ENCODE measurements around the gene PI16.
"Not testable (repeated sequence)": the region's sequence is repeated elsewhere in the genome, so short reads cannot be mapped to it uniquely, and the experiment has no call there.

Gene PI16

DNA sequence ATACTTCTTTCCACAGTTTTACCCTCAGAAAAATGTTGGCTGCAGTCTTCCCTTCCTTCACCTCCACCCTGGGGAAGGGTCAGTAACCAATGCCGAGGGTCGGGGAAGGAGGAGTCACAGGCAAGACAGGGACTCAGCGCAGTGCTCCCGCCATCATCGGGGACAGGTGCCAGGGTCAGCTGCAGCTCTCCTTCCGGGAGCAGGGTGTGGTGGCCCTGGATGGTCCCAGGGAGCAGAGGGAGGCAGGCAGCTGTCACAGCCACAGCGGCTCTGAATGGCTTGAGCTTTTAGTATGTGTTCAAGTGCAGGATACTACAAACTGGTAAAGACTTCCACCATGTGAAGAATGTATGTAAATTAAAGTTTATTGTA is 26.0 kb upstream of the PI16 start:
- DNase-seq (ENCODE audit: low read depth in 2 of 2) = no peak

DNA sequence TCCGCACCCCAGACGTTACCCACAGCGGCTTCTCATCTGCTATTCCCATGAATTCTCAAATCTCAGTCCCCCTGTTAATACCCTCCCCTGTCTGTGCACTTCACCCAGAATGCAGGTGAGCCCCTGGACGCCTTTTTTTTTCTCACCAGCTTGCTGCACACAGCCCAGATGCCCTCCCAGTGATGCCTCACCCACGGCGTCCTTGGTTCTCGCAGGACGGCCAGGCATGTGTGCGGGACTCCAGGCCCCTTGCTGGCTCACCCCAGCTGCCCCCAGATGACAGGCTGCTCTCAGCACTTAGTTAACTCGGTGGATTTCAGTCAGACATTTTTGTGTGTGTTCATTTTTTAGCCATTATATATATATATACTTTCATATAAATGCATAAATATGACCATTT is 25.4 kb upstream of the PI16 start:
- no peak for DNase-seq (ENCODE audit: low read depth in 2 of 2)

DNA sequence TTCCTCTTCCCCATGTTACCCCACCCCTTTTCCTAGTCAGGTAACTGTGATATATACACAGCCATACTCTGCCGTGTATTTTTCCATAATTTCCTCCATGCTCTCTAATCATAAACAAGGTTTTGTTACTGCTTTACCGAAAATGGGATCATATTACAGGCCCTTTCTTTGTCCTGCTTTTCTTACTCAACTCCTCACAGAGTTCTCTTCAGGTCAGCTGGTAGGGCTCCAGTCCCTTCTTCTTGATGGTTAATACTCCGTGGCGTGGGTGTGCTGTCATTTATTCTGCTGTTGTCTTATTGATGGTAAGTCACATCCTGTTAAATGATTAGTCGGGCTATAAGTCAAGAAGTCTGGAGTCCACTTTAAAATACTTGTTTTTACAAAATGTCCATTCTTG is 24.9 kb upstream of the PI16 start:
- DNase-seq (ENCODE audit: low read depth in 2 of 2) = no peak

DNA sequence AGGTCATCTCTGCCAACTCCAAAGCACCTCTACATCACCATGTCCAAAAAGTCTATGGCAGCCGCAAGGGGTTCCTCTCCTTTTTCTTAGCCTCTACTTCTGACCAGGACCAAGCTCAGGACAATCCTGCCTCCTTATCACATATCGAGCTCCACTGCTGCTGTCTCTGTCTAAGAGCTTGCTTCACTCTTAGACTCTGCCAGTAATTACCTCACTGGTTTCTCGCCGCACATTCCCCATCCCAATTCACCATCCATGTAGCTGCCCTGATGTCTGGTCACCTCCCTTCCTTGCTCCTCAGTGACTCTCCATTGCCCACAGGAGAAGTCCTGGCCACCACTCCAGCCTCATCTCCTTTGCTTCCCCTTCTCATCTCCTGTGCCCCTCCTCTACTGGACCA is 24.1 kb upstream of the PI16 start:
- no peak for DNase-seq (ENCODE audit: low read depth in 2 of 2)

DNA sequence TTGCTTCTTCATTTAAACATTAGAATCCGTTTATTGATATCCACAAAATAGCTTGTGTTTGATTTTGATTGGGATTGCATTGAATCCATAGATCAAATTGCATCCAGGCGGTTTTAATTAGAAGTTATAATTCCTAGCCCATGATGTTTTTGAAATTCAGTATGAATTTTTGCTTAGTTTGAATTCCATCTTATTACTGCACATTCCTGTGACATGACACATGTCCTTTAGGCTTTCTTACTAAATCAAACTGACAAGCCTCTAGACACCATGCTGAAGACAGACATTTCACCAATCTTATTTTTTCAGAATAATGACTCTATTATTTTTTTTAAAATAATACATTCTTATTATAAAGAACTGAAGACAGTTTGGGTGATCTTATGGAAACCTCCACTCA is 21.4 kb upstream of the PI16 start:
- DNase-seq (ENCODE audit: low read depth in 2 of 2) = no peak

DNA sequence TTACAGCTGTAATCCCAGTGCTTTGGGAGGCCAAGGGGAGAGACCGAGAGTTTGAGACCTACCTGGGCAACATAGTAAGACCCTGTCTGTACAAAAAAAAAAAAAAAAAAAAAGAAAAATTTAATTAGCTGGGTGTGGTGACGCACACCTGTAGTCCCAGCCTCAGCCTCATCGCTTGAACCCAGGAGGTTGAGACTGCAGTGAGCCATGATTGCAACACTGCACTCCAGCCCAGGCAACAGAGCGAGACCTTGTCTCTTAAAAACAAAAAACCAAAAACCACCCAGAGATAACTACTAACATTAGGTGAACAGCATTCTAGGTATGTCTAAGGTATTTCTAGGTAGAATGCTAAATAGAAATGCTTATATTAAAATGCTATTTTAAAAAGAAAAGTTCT is 21.0 kb upstream of the PI16 start:
- DNase-seq (ENCODE audit: low read depth in 2 of 2) = no peak

DNA sequence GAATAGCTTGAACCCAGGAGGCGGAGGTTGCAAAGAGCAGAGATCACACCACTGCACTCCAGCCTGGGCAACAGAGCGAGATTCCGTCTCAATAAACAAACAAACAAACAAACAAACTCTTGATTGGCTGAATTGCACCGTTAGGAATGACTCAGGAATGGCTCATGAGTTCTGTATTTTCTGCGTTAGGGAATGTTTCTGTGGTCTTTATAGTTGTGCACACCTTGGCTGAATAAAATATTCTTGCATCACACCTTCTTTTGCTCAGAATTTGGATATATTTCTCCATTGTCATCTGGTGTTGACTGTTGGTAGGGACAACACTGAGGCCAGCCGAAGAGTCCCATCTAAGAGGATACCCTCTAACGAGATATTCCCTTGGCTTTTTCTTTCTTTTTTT is 19.6 kb upstream of the PI16 start:
- no peak for DNase-seq (ENCODE audit: low read depth in 2 of 2)

DNA sequence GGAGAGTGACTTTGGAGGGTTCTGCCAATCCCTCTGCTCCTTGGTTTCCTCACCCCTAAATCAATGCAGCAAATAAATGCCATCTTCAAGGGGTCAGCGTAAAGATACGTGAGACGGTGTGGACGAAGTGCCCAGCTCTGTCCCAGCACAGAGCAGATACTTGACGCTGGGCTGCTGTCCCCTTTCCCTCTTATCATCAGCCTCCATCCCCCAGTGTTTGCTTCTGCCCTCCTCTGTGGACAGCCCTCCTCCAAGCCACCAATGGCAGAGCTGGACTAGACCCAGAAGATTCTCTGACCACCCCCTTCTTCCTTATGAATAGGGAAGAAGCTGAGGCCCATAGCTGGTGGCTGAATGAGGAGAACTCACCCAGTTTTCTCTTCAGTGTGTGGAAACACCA is 17.7 kb upstream of the PI16 start:
- no peak for DNase-seq (ENCODE audit: low read depth in 2 of 2)

DNA sequence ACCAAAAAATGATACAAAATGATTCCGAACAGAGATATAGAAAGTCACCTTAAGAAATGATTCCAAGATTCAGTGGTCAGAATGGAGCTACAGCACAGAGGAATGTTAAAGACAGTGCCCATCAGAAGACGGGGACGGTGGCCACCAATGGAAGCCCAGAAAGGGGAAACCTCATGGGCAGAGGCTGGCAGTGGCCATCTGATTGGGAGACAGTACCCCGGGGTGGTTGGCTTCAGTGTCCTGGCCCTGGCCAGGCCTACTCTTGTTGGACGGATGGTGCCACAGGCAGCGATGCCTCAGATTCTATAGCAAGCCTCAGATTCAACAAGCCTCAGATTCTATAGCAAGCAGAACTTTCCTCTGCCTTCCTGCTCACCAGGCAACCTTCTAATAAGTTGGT is 16.6 kb upstream of the PI16 start:
- DNase-seq (ENCODE audit: low read depth in 2 of 2) = no peak

DNA sequence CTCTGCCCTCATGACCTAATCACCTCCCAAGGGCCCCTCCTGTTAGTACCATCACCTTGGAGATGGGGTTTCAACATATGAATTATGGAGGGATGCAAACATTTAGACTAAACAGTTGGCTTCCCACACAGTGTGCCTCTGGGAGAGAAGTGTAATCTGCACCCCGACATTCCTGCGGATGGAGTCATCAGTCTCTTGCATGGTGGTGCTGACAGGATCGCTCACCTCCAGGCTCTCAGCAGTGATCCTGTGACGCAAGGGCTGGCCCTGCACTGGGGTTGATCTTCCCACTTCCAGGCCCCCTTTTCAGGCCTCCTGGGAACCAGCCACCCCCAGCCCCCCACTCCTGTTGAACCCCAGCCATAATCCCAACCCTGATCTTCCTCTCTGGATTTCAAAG is 16.0 kb upstream of the PI16 start:
- no peak for DNase-seq (ENCODE audit: low read depth in 2 of 2)

DNA sequence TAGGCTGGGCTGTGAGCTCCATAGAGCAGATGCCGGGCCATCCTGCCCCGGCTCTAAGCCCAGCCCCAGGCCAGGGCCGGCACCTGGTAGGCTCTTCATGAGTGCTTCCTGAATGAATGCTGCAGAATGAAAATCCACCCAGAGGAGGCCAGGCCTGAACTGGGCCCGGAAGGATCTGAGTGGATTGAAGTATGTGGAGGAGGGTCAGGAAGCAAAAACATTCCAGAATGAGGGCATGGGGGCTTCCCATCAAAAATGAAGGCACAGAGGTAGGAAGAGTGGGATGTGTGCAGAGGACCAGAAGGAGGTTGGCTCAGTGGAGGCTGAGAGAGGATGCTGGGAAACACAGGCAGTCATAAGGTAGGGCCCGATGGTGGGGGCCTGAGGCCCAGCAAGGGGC is 15.5 kb upstream of the PI16 start:
- DNase-seq (ENCODE audit: low read depth in 2 of 2) = not testable (repeated sequence)

DNA sequence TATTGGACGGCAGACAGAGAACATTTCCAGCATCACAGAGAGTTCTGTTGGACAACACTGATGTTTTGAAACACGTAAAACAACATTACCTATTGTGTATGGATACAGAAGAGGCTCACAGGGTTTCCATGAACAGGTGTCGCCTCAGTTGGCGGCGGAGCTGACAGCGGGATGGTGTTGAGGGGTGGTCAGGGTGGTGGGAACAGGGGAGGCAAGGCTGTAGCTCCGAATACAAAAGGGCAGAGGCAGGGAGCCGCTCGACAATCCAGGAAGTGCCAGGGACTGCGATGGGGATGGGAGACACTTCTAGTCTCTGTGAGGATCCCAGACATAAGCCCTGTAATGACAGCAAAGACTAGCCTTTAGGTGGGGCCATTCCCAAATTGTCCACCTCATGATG is 14.5 kb upstream of the PI16 start:
- no peak for DNase-seq (ENCODE audit: low read depth in 2 of 2)

DNA sequence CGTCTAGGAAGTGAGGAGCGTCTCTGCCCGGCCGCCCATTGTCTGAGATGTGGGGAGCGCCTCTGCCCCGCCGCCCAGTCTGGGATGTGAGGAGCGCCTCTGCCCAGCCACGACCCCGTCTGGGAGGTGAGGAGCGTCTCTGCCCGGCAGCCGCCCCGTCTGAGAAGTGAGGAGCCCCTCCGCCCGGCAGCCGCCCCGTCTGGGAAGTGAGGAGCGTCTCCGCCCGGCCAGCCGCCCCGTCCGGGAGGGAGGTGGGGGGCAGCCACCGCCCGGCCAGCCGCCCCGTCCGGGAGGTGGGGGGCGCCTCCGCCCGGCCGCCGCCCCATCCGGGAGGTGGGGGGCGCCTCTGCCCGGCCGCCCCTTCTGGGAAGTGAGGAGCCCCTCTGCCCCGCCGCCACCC is 13.0 kb upstream of the PI16 start:
- DNase-seq (ENCODE audit: low read depth in 2 of 2) = not testable (repeated sequence)

DNA sequence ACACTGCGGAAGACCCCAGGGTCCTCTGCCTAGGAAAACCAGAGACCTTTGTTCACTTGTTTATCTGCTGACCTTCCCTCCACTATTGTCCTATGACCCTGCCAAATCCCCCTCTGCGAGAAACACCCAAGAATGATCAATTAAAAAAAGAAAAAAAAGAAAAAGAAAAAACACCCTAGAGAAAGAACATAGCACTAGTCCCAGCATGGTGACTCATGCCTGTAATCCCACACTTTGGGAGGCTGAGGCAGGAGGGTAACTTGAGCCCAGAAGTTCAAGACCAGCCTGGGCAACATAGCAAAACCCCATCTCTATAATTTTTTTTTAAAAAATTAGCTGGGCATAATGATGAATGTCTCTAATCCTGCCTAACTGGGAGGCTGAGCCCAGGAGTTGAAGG is 12.2 kb upstream of the PI16 start:
- DNase-seq (ENCODE audit: low read depth in 2 of 2) = not testable (repeated sequence)

DNA sequence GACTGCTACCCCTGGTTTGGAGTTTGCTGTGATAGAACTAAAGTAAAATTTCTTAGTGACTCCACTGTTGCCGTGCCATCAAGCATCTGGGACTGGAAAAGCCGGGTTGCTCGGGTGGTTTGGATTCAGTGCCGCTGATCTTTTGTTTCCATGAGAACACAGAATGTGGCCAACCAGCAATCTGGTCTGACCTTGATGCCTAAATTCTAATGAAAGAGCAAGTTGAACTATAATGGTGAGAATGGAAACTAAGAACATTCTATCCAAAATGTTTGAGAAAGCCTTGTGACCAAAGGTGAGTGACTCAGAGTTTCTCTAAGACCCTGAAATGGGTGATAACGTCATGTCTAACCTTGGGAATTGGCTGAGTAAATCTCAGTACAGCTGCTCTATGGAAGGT is 9.9 kb upstream of the PI16 start:
- DNase-seq (ENCODE audit: low read depth in 2 of 2) = no peak

DNA sequence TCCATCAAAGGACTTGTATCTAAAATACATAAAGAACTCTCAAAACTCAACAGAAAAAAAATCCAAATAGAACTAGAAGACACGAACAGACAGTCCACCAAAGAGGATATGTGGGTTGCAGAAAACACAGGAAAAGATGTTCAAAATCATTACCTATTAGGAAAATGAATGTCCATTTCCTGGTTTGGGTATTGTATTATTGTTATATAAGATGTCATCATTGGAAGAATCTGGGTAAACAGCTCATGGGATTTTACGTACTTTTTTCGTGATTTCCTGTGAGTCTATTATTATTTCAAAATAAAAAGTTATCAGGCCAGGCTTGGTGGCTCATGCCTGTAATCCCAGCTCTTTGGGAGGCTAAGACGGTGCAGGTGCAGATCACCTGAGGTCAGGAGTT is 9.2 kb upstream of the PI16 start:
- no peak for DNase-seq (ENCODE audit: low read depth in 2 of 2)

DNA sequence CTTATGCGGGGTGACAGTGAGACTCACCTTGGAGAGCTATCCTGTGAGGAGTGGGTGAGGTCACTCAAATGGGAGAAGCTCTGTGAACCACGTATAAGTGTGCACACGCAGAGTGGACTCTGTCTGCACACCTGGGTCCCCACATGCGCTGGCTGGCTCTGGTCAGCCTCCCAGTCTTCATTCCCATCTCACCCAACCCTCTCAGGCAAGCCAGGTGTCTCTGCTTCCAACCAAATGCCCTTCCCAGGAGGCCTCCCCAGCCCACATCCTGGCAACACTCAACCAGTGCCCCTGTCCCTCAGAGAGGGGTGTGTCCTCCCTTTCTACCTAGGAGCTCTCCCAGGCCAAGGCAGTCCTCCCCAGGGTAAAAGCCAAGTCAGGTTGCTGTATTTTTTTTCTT is 8.0 kb upstream of the PI16 start:
- no peak for DNase-seq (ENCODE audit: low read depth in 2 of 2)

DNA sequence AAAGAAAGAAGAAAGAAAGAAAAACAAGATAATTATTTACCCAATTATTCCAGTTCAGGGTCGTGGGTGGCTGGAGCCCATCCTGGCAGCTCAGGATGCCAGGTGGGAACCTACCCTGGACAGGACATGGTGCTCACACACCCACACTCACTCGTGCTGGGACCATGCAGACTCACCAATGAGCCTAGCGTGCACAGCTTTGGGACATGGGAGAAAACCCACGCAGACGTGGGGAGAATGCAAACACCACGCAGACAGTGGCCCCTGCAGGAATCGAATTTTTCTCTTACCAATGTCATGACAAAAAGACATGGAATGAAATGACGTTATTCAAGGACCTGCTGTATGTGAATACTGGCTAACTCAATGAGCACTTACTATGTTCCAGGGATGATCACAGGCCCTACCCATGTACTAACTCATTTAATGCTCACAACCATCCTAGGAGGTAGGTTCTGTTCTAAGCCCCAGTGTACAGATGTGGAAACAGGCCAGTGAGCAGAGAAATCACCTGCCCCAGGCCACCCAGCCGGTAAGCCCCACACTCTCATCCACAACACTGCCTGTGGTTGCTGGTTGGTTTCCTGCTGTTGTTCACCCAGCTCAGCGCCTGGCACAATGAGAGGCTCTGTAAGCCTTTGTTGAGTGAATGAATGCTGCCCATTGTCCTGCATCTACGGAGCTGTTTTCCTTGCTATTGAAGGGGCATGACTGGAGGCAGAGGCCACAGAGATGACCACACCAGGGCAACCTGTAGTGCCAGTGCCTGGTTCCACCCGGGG is 6.8 kb upstream of the PI16 start:
- no peak for DNase-seq (ENCODE audit: low read depth in 2 of 2)

DNA sequence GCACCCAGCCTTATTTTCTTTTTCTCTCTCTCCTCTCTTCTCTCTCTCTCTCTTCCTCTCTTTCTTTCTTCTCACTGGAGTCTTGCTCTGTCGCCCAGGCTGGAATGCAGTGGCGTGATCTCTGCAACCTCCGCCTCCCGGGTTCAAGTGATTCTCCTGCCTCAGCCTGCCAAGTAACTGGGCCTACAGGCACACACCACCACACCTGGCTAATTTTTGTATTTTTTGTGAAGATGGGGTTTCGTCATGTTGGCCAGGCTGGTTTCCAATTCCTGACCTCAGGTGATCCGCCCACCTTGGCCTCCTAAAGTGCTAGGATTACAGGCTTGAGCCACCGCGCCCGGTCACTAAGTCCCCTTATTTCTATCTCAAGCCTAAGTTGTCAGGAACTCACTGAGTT is 5.5 kb upstream of the PI16 start:
- not testable (repeated sequence) for DNase-seq (ENCODE audit: low read depth in 2 of 2)

DNA sequence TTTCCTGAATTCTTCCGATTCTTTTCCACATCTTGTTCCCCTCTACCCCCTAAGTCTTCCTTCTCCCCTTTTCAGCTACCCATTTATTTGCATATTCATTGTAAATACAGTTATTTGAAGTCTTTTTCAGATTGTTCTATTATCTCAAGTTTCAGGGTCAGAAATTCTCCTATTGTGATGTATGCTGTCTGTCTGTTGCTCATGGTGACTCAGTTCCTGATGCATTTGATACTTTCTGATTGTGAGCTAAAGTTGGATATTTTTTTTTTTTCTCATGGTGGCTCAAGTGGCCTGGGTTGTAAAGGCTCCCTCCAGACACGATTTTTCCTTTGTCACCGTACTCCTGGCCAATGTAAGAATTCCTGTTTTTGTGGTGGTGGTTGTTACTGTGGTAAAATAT is 4.9 kb upstream of the PI16 start:
- DNase-seq (ENCODE audit: low read depth in 2 of 2) = no peak

DNA sequence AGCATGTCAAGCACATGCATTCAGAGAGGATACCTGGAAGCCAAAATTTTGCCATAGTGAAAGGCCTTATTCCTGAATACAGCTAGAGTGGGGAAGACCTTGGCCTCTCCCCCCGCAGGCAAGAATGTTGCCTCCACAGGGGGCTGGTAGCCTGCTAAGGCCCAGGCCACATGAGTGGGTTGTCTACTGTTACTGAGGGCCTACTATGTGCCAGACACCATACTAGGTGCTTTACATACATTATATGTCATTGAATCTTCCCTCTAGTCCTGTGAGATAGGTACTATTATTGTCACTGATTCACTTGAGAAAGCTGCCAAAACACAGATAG is 642 bp upstream of the PI16 start:
- DNase-seq (ENCODE audit: low read depth in 2 of 2) = no peak

DNA sequence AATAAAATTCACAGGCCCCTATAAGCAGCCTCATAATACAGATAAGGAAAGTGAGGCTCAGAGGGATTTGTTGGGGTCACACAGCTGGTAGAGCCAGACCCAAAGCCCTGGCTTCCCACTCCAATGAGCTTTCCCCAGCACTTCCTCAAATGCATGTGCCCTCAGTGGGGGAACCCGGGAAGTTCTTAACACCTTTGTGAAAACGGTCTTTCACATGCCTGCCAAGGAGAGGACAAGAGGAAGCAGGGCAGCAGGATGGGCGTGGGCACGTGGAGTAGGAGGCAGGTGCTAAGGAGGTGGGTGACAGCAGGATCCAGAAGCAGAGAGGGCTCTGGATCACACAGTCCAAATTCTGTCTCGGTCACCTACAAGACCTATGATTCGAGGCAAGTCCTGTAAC is 598 bp downstream of the PI16 start:
- DNase-seq (ENCODE audit: low read depth in 2 of 2) = no peak

DNA sequence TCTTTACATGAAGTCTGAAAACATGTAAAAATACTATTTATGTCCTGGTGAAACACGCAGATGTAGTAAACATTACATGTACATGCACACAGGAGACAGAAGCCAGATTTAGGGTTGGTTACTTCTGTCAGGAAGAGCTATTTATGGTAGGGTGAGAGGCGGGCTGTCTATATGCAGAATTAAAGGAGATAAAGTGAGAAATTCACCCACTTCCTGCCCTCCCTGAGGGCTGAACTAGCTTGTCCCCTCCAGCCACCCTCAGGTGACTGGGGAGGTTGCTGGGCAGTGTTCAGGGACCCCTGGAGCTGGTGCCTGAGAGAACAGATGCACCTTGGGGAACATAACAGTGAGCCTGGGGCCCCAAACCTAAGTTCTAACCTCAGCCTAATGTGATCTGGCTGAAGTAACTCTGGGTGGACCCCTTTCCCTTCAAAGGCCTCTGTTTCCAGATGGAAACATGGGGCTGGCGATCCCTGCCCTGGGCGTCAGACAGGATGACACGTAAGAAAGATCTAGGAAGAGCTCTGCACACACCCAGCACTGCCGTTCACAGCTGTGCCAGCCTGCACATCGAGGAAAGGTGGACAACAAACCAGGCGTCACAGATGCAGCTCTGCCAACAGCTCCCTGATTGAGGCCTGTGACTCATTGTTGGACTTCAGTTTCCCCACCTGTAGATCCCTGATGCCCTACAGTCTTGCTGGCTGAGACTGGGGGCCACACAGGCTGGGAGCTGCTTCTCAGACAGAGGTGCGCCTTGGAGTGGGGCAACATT is 1.3 kb downstream of the PI16 start:
- no peak for DNase-seq (ENCODE audit: low read depth in 2 of 2)

DNA sequence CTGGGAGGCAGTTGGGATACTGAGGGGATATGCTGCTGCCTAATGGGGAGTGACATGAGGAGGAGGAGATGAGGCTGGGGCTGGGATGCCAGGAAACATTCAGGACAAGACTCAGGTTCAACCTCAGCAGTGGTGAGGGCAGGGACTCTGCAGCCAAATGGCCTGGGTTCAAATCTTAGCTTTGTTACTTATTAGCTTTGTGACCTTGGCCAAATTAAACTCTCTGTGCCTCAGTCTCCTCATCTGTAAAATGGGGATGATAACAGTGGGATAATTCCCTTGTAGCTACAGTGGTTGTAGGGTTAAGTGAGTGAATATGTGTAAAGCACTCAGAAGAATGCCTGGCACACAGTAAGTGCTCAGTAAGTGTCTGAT is 1.9 kb downstream of the PI16 start:
- no peak for DNase-seq (ENCODE audit: low read depth in 2 of 2)
